Prostate gland (tissue), 2 donors: ENCODE measurements around the gene CSAG3.

Experiments used
- POLR2A ChIP-seq: fragments of 450-650 bp; IDR thresholded peaks from one replicate; pipeline ENCODE4 v1.6.1; 2016; ENCODE audit warnings: antibody characterized with exemption, mild to moderate bottlenecking
- POLR2AphosphoS5 ChIP-seq: sonication (generic); formaldehyde crosslinking; IDR thresholded peaks from one replicate; pipeline ENCODE4 v1.6.1; 2017; ENCODE audit warnings: antibody characterized with exemption
- TF ChIP-seq, protein P1 (sequence below), 4 experiments: fragments of 200-600 bp in 2 of 4; fragments of 450-650 bp in 2 of 4; sonication (generic) in 2 of 4; IDR thresholded peaks; 1 replicate in 3 of 4; 2 replicates in 1 of 4; pipeline ENCODE4 v1.5.1; 2016 to 2019; ENCODE audit warnings: antibody characterized with exemption in 4 of 4, mild to moderate bottlenecking in 2 of 4, moderate library complexity in 2 of 4

DNA sequence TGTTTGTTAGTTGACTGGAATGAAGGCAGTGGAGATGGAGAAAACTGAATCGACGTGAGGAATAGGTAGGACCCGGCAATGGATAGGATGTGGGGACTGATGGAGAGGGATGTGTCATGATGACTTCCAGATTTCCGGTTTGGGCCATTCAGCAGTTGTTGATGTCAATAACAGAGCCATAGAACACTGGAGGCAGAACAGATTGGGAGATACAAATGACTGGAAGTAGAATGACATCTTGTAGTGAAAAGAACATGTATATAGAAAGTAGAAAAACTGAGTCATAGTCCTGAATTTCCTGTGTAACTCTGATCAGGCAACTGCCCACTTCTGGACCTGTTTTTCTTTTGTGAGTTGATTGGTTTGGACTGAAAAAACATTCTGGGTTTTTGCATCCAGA, 47.0 kb downstream of the CSAG3 start:
- TF ChIP-seq, protein P1, sequence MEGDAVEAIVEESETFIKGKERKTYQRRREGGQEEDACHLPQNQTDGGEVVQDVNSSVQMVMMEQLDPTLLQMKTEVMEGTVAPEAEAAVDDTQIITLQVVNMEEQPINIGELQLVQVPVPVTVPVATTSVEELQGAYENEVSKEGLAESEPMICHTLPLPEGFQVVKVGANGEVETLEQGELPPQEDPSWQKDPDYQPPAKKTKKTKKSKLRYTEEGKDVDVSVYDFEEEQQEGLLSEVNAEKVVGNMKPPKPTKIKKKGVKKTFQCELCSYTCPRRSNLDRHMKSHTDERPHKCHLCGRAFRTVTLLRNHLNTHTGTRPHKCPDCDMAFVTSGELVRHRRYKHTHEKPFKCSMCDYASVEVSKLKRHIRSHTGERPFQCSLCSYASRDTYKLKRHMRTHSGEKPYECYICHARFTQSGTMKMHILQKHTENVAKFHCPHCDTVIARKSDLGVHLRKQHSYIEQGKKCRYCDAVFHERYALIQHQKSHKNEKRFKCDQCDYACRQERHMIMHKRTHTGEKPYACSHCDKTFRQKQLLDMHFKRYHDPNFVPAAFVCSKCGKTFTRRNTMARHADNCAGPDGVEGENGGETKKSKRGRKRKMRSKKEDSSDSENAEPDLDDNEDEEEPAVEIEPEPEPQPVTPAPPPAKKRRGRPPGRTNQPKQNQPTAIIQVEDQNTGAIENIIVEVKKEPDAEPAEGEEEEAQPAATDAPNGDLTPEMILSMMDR (IDR thresholded peaks at IDR 0.05) = no peak
- no peak for TF ChIP-seq POLR2A
- no peak for TF ChIP-seq POLR2AphosphoS5
